Large intestine (tissue), 3 donors: ENCODE measurements around the gene ADAM22. TPM values are rescaled to one million over a fixed set of nuclear protein-coding genes. Genes with fewer than 3 reads are reported as not detected.
A peak's percentile ranks its signal among the peaks of the same experiment; 100 is the strongest.

Experiments
- DNase-seq, 2 donors: peaks; one replicate each; pipeline versions ENCODE4 v3.0.0 to v3.0.0-alpha.2; 2013
- H3K27ac ChIP-seq: one replicate; pipeline ENCODE4 v1.5.1; 2013; ENCODE audit warnings: low read length
- H3K27me3 ChIP-seq: 2 replicates; pipeline ENCODE4 v1.6.1; 2013; ENCODE audit warnings: low read length; ENCODE audit not compliant: control insufficient read depth, insufficient read depth
- H3K36me3 ChIP-seq: 2 replicates; pipeline ENCODE4 v1.6.1; 2013; ENCODE audit warnings: low read length; ENCODE audit not compliant: control insufficient read depth, insufficient read depth
- H3K4me1 ChIP-seq: one replicate; pipeline ENCODE4 v1.6.1; 2013; ENCODE audit warnings: low read length; ENCODE audit not compliant: control insufficient read depth, insufficient read depth
- H3K4me3 ChIP-seq: one replicate; pipeline ENCODE4 v1.5.1; 2013; ENCODE audit warnings: low read length
- H3K9me3 ChIP-seq: one replicate; pipeline ENCODE4 v1.6.1; 2013; ENCODE audit warnings: mild to moderate bottlenecking, low read depth, low read length, moderate library complexity; ENCODE audit not compliant: control insufficient read depth
- WGBS: methylation state at CpG from one replicate; pipeline ENCODE4 v1.1.5; 2013; ENCODE audit warnings: low lambda C conversion rate; ENCODE audit not compliant: insufficient coverage; 5-methylcytosine and 5-hydroxymethylcytosine counted together
- polyA plus RNA-seq: library from polyadenylated mRNA; unstranded; fragments of 120-200 nt; gene quantifications from one replicate; pipeline ENCODE4 v1.2.1, GENCODE V29; 2013

Gene ADAM22
- polyA plus RNA-seq, 1 donor, result 5.9 TPM

- Histone ChIP-seq H3K27me3 (no peaks in the 10 kb centered on the region), H3K27ac (peak overlapping the region; percentile 36), H3K36me3 (peaks cover 60% of the 10 kb centered on the region), H3K4me1 (peaks cover 4% of the 10 kb centered on the region), H3K9me3 (no peaks in the 10 kb centered on the region), H3K4me3 (no peak overlapping the region)
- no CpG with 5 or more reads among the region's 4 CpGs for WGBS
- DNase-seq, result peak in 1 of 2 donors; percentile 62
These were observed 272.2 kb downstream of the ADAM22 start for GRCh38 chr7:88206254-88206653.

- H3K4me1 ChIP-seq, result peaks cover 10% of the 10 kb centered on the region
- no peak overlapping the region for H3K4me3 ChIP-seq
- H3K36me3 ChIP-seq, result peaks cover 72% of the 10 kb centered on the region
- WGBS, result no CpG with 5 or more reads among the region's 3 CpGs
- no peak overlapping the region for H3K27ac ChIP-seq
- no peaks in the 10 kb centered on the region for H3K27me3 ChIP-seq
- DNase-seq, result no peak
- H3K9me3 ChIP-seq, result no peaks in the 10 kb centered on the region
These were observed 274.5 kb downstream of the ADAM22 start for GRCh38 chr7:88208521-88208920.

GRCh38 chr7:88212918-88213317 is 278.9 kb downstream of the ADAM22 start:
- H3K27ac ChIP-seq, result peak overlapping the region; percentile 5
- no CpG with 5 or more reads among the region's 1 CpG for WGBS
- DNase-seq, result no peak
- no peaks in the 10 kb centered on the region for H3K27me3 ChIP-seq
- no peak overlapping the region for H3K4me3 ChIP-seq
- H3K36me3 ChIP-seq, result peaks cover 70% of the 10 kb centered on the region
- peaks cover 15% of the 10 kb centered on the region for H3K4me1 ChIP-seq
- H3K9me3 ChIP-seq, result no peaks in the 10 kb centered on the region

DNA sequence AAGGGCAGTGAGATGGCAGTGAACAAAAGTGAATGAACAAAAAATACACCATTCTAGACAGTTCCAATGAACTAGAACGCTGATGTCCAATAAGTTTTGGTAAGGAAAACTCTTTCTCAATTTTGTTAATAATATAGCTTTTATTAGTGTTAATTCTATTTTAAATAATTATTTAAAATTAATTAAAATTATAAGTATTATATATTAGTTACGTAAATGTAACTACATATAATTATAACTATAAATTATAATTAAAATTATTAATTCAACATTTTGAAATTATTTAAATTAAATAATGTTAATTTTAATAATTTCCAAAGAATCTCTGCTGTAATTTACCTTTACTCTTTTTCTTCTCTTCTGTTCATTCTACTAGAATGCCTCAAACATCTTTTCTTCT is 280.4 kb downstream of the ADAM22 start:
- WGBS, result 94% methylated on average over 2 of the region's 2 CpGs
- Histone ChIP-seq H3K27ac (peak overlapping the region; percentile 44), H3K9me3 (no peaks in the 10 kb centered on the region), H3K36me3 (peaks cover 57% of the 10 kb centered on the region), H3K27me3 (no peaks in the 10 kb centered on the region), H3K4me1 (peaks cover 19% of the 10 kb centered on the region), H3K4me3 (no peak overlapping the region)
- no peak for DNase-seq

DNA sequence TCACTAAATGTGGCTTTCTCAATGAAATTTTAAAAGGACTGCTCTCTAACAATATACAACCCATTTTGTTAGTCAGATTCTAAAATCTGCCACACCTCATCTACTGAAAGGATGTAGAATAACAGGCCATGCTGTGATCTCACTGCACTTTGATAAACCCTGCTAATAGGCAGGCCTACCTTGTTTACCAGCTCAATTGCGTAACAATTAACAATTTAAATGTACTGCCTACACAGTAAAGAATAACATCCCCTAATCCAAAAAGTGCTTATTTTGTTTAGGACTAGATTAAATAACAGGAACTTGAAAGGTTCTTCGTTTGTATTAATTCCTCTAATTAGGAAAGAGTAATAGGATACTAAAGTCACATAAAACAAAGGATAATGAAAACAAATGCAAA is 281.2 kb downstream of the ADAM22 start:
- WGBS, result 60% methylated on average over 2 of the region's 2 CpGs
- DNase-seq, result no peak
- peaks cover 50% of the 10 kb centered on the region for H3K36me3 ChIP-seq

GRCh38 chr7:88216276-88216675 is 282.2 kb downstream of the ADAM22 start:
- Histone ChIP-seq H3K27ac (no peak overlapping the region), H3K9me3 (no peaks in the 10 kb centered on the region), H3K36me3 (peaks cover 46% of the 10 kb centered on the region), H3K27me3 (no peaks in the 10 kb centered on the region), H3K4me3 (no peak overlapping the region), H3K4me1 (peaks cover 23% of the 10 kb centered on the region)
- DNase-seq, result no peak

More for the DNA sequence above, 281.2 kb downstream of the ADAM22 start:
- H3K4me1 ChIP-seq, result peaks cover 19% of the 10 kb centered on the region
- H3K27me3 ChIP-seq, result no peaks in the 10 kb centered on the region
- no peak overlapping the region for H3K4me3 ChIP-seq
- H3K27ac ChIP-seq, result no peak overlapping the region
- H3K9me3 ChIP-seq, result no peaks in the 10 kb centered on the region

DNA sequence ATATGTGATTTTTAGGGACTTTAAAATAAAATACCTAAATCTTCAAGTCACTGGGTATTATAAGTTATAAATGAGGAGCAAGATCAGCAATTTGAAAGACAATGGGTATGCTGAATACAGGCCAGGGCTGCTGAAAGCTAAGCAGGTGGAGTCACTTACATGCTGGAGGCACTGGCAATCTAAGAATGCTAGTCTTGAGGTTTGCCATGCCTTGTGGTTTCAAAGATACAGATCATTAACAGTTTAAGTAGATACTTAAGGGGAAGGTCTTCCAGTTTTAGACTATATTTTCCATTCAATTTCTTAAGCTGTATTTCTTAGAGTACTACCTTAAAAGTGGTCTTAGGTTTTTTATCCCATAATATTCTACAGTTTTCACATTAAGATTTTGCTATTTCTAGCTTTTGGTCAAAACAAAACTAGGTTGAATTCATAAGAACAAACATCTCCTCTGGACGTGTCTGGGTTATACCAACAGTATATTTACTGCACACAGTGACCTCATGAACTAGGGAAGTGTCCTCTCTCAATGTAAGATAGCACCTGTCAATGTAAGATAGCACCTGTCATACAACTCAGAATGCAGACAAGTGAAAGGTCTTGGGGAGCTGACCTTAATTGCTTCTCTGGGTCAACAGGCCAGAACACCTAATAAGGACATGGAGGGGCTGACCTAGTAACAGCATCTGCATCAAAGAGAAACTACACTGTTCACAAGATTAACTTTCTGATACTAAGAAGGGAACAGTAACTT is 283.8 kb downstream of the ADAM22 start:
- Histone ChIP-seq H3K36me3 (peaks cover 32% of the 10 kb centered on the region), H3K27ac (peak overlapping the region; percentile 83), H3K9me3 (no peaks in the 10 kb centered on the region), H3K27me3 (no peaks in the 10 kb centered on the region), H3K4me1 (peaks cover 24% of the 10 kb centered on the region), H3K4me3 (peak overlapping the region; percentile 84)
- no peak for DNase-seq
- no CpG with 5 or more reads among the region's 1 CpG for WGBS

DNA sequence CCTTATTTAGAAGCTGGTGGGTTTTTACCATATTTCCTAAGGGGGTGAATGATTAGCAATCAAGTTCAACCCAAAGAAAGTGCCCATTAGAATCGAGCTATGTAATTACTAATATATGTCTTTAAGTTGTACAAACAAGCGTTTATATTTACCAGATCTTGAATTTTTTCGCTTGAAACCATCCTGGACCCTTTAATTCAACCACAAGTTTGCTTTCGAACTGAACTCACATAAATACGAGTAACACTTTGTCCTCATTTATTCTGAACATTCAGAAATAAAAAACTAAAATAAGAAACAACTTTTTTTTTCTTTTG is 284.3 kb downstream of the ADAM22 start:
- H3K27me3 ChIP-seq, result no peaks in the 10 kb centered on the region
- H3K4me3 ChIP-seq, result peak overlapping the region; percentile 84
- peaks cover 19% of the 10 kb centered on the region for H3K4me1 ChIP-seq
- peak overlapping the region; percentile 83 for H3K27ac ChIP-seq
- WGBS, result 48% methylated on average over 5 of the region's 5 CpGs
- H3K9me3 ChIP-seq, result no peaks in the 10 kb centered on the region
- DNase-seq, result no peak
- peaks cover 27% of the 10 kb centered on the region for H3K36me3 ChIP-seq

DNA sequence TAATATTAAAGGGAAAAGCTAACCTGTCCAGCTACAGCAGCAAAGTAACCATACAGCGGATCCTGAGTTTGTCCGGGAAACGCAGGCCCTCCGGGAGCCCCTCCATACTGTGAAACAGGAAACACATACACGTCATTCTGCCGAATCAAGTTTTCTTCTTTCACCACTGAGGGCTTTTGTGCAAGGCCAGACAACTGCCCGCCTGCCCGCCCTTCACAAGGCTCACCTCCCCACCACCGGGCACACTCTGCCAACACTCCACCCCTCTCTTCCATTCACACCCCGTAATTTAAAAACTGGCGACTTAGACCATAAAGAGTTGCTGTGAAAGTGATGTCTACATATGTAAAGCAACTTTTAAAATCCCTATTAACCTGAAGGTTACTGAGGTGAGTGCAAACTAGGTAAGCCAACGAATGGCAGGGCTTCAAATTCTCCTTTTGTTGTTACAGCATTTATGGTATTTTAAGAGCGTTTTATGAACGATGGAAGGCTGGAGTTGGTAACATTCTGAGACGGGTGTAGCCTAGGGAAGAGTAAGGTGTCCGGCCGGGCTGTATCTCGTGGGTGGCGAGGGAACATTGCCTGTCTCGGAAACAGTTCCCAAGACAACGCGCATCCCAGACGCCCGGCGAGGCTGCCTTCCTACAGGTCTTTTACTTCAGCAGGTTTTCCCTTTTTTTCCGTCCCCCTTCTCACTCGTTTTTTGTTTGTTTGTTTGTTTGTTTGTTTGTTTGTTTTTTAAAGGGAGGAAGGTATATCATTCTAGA is 285.0 kb downstream of the ADAM22 start:
- Histone ChIP-seq H3K27ac (peak overlapping the region; percentile 83), H3K4me3 (peak overlapping the region; percentile 84), H3K9me3 (no peaks in the 10 kb centered on the region), H3K36me3 (peaks cover 24% of the 10 kb centered on the region), H3K4me1 (peaks cover 16% of the 10 kb centered on the region), H3K27me3 (no peaks in the 10 kb centered on the region)
- WGBS, result 0% methylated on average over 2 of the region's 27 CpGs
- peak; percentile 37 to 67 for DNase-seq

GRCh38 chr7:88219781-88220747 is 286.0 kb downstream of the ADAM22 start, which contains the start of gene SRI:
Gene SRI (minus strand): TSS chr7:88220038. CDS start chr7:88220026, 12 bp downstream.
- H3K36me3 ChIP-seq, result peaks cover 17% of the 10 kb centered on the region
- peak within 1 kb of the TSS; percentile 84 for H3K4me3 ChIP-seq
- H3K27ac ChIP-seq, result peak within 1 kb of the TSS; percentile 83
- peaks cover 13% of the 10 kb centered on the region for H3K4me1 ChIP-seq
- H3K9me3 ChIP-seq, result no peaks in the 10 kb centered on the region
- DNase-seq, result peak; percentile 84 to 94
- no peaks in the 10 kb centered on the region for H3K27me3 ChIP-seq
- WGBS, result 0% methylated on average over 2 of the region's 75 CpGs
